Measurements from ENCODE around the gene KANK4. TPM values are rescaled to one million over a fixed set of nuclear protein-coding genes. Genes with fewer than 3 reads are reported as not detected.

KANK4 gene
- polyA plus RNA-seq, 3 donors, result not detected

GRCh38 chr1:62232871-62233278 is 86.4 kb downstream of the KANK4 start:
- H3K36me3 Mint-ChIP-seq, result no peaks in the 10 kb centered on the region
- Histone ChIP-seq H3K4me2 (replicated peaks; ENCODE audit: extremely low read depth, low read length, poor library complexity, severe bottlenecking) (no peak overlapping the region), H3K36me3 (replicated peaks in 1 of 2; ENCODE audit: control insufficient read depth in 1 of 2, insufficient read depth in 2 of 2, low read length in 2 of 2) (no peaks in the 10 kb centered on the region), H3K9me3 (replicated peaks in 1 of 2; ENCODE audit: control insufficient read depth in 1 of 2, insufficient read depth in 1 of 2, low read length in 2 of 2) (no peaks in the 10 kb centered on the region), H3K4me3 (replicated peaks in 1 of 3; ENCODE audit: low read depth in 2 of 3, low read length in 3 of 3) (no peak overlapping the region), H3K27ac (ENCODE audit: low read depth in 1 of 2, low read length in 2 of 2) (no peak overlapping the region), H3K4me1 (ENCODE audit: control insufficient read depth in 1 of 2, insufficient read depth in 2 of 2, low read length in 2 of 2) (peaks cover 2 to 10% of the 10 kb centered on the region in 2 donors), H3K27me3 (ENCODE audit: control insufficient read depth in 2 of 2, insufficient read depth in 2 of 2, low read length in 2 of 2) (no peaks in the 10 kb centered on the region), H4K20me1 (ENCODE audit: insufficient read depth, low read length) (no peaks in the 10 kb centered on the region), H3K9ac (ENCODE audit: insufficient read depth, low read length, poor library complexity, severe bottlenecking) (peak overlapping the region; percentile 4), H2AFZ (ENCODE audit: insufficient read depth, low read depth, low read length, poor library complexity, severe bottlenecking) (no peak overlapping the region), H3K79me2 (ENCODE audit: insufficient read depth, low read length) (no peaks in the 10 kb centered on the region)
- TF ChIP-seq CTCF (IDR thresholded peaks at IDR 0.05), result no peak
- DNase-seq, result peak in 1 of 3 donors; percentile 25
- peak overlapping the region; percentile 10 to 28 for H3K4me3 Mint-ChIP-seq
- H3K27ac Mint-ChIP-seq, result peak overlapping the region in 1 of 7 donors; percentile 33
- H3K27me3 Mint-ChIP-seq (ENCODE audit: low read depth in 3 of 3), result peaks cover 0 to 7% (median 3%) of the 10 kb centered on the region in 3 donors
- intact Hi-C loops (cut with micrococcal nuclease), result no loop called here
- peaks cover 35% of the 10 kb centered on the region for H3K4me1 Mint-ChIP-seq
- WGBS (ENCODE audit: insufficient coverage), result 53% methylated on average over 10 of the region's 14 CpGs
- peaks cover 0 to 3% (median 0%) of the 10 kb centered on the region in 7 donors for H3K9me3 Mint-ChIP-seq

GRCh38 chr1:62230718-62231117 is 88.5 kb downstream of the KANK4 start:
- Histone ChIP-seq H3K79me2 (ENCODE audit: insufficient read depth, low read length) (no peaks in the 10 kb centered on the region), H4K20me1 (ENCODE audit: insufficient read depth, low read length) (no peaks in the 10 kb centered on the region), H3K9ac (ENCODE audit: insufficient read depth, low read length, poor library complexity, severe bottlenecking) (no peak overlapping the region), H3K27ac (ENCODE audit: low read depth in 1 of 2, low read length in 2 of 2) (no peak overlapping the region), H3K27me3 (ENCODE audit: control insufficient read depth in 2 of 2, insufficient read depth in 2 of 2, low read length in 2 of 2) (no peaks in the 10 kb centered on the region), H2AFZ (ENCODE audit: insufficient read depth, low read depth, low read length, poor library complexity, severe bottlenecking) (no peak overlapping the region), H3K4me3 (replicated peaks in 1 of 3; ENCODE audit: low read depth in 2 of 3, low read length in 3 of 3) (no peak overlapping the region), H3K9me3 (replicated peaks in 1 of 2; ENCODE audit: control insufficient read depth in 1 of 2, insufficient read depth in 1 of 2, low read length in 2 of 2) (no peaks in the 10 kb centered on the region), H3K4me2 (replicated peaks; ENCODE audit: extremely low read depth, low read length, poor library complexity, severe bottlenecking) (no peak overlapping the region), H3K4me1 (ENCODE audit: control insufficient read depth in 1 of 2, insufficient read depth in 2 of 2, low read length in 2 of 2) (peaks cover 2 to 12% of the 10 kb centered on the region in 2 donors), H3K36me3 (replicated peaks in 1 of 2; ENCODE audit: control insufficient read depth in 1 of 2, insufficient read depth in 2 of 2, low read length in 2 of 2) (no peaks in the 10 kb centered on the region)
- no peak for DNase-seq
- Mint-ChIP-seq H3K27me3 (ENCODE audit: low read depth in 3 of 3) (peaks cover 0 to 7% (median 1%) of the 10 kb centered on the region in 3 donors), H3K36me3 (no peaks in the 10 kb centered on the region), H3K4me3 (no peak overlapping the region), H3K4me1 (peaks cover 31% of the 10 kb centered on the region), H3K9me3 (peaks cover 0 to 3% (median 0%) of the 10 kb centered on the region in 7 donors), H3K27ac (no peak overlapping the region)
- no peak for TF ChIP-seq CTCF (IDR thresholded peaks at IDR 0.05)
- WGBS (ENCODE audit: insufficient coverage), result 94% methylated on average over 2 of the region's 5 CpGs
- intact Hi-C loops (cut with micrococcal nuclease), result no loop called here
